ENCODE measurements around the gene PDGFB.
A peak's percentile ranks its signal among the peaks of the same experiment; 100 is the strongest.

Gene PDGFB

GRCh38 chr22:39194098-39194497 is 50.7 kb downstream of the PDGFB start:
- DNase-seq = peak; percentile 24

- DNase-seq = no peak
Observed at GRCh38 chr22:39188809-39189208, 56.0 kb downstream of the PDGFB start.

- no peak for DNase-seq
Observed at GRCh38 chr22:39185601-39186012, 59.2 kb downstream of the PDGFB start.

- DNase-seq = no peak
Observed at GRCh38 chr22:39184586-39185577, 59.9 kb downstream of the PDGFB start.

- no peak for DNase-seq
Observed at GRCh38 chr22:39183991-39184585, 60.7 kb downstream of the PDGFB start.

GRCh38 chr22:39182478-39183030 is 62.2 kb downstream of the PDGFB start:
- DNase-seq = no peak

- no peak for DNase-seq
Observed at GRCh38 chr22:39181778-39182177, 63.0 kb downstream of the PDGFB start.

- DNase-seq = no peak
Observed at GRCh38 chr22:39181356-39181755, 63.4 kb downstream of the PDGFB start.

- DNase-seq = no peak
Observed at GRCh38 chr22:39179841-39180335, 64.9 kb downstream of the PDGFB start.

- no peak for DNase-seq
Observed at GRCh38 chr22:39179401-39179827, 65.4 kb downstream of the PDGFB start.

GRCh38 chr22:39178206-39179111 is 66.3 kb downstream of the PDGFB start:
- no peak for DNase-seq

- no peak for DNase-seq
Observed at GRCh38 chr22:39177791-39178190, 67.0 kb downstream of the PDGFB start.

- DNase-seq = no peak
Observed at GRCh38 chr22:39177456-39177775, 67.4 kb downstream of the PDGFB start.

- no peak for DNase-seq
Observed at GRCh38 chr22:39176714-39177455, 67.9 kb downstream of the PDGFB start.

- DNase-seq = no peak
Observed at GRCh38 chr22:39176143-39176713, 68.6 kb downstream of the PDGFB start.

GRCh38 chr22:39175353-39176142 is 69.2 kb downstream of the PDGFB start:
- no peak for DNase-seq

GRCh38 chr22:39174498-39175352 is 70.1 kb downstream of the PDGFB start:
- DNase-seq = no peak

GRCh38 chr22:39173787-39174497 is 70.8 kb downstream of the PDGFB start:
- DNase-seq = no peak

Measured in OCI-M1 (cell line).